GF-D8 (cell line): ENCODE results near the gene INPP4B.
"Not testable (repeated sequence)": the region's sequence is repeated elsewhere in the genome, so short reads cannot be mapped to it uniquely, and the experiment has no call there.

Experiments used
- DNase-seq: peaks from one replicate; lab custom pipeline; 2025; lab: John Stamatoyannopoulos, UW

Gene INPP4B

DNA sequence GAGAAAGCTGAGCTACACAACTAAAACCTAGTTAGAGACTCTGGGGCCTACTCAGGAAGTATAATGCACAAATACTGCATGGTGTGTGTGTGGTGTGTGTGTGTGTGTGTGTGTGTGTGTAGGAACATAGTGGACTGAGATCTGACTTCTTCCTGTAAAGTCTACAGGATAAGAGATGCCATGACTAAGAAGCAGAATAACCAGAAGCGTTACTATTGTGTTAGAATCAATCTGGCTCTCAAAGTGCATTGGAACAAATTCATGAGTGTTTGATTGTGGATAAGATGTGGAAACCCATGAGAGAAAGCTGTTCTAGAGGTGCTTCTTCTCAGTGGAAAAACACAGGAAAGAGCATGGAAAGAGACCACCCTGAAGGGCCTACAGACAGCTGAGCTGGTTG, 302.1 kb downstream of the INPP4B start:
- DNase-seq = no peak

- no peak for DNase-seq
Observed at GRCh38 chr4:142540483-142540804, 305.7 kb downstream of the INPP4B start.

DNA sequence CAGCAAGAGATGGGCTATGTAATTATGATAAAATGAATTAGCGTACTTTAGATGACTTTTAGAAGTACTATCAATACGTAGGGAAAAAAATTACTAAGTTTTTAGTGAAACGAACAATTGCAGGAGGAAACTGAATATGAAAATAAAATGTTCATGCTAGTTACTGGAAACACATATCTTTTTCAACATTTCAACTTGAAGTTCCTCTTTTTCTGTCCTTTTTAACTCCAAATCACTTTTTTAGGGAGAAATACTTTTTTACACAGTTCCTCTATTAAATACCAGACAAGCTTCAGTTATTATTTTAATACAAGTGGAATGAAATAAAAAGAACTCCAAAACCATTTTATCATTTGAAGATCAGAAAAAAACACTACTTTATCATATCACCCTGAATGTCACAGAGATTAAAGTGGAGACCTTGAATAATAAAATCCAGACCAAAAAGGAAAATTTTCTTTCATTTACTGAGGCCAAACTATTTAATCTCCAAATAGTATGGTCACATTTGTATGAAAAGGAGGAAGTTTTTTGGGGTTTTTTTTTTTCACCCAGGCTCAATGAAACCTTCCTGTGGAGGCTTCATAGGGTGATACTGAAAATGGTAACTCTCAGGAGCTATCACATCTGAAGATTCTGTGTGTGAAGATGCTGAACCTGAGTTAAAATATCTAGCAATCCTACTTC, 306.2 kb downstream of the INPP4B start:
- no peak for DNase-seq

DNA sequence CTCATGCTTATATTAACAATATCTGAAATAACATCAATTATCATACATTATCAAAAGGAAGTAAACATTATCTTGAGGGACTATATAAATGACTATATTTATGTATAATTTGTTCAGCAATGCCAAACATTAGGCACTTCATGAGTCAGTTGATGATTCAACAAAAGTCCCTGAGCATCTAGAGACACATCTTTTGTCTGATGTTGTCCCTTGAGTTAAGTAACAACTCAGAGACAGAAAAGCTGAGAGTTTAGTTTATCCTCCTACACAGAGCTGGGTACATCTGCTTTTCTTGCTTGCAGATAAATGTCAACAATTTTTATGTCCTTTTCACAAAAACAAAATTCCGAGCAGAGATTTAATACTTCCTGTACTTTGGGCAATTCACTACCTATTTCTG, 311.1 kb downstream of the INPP4B start:
- DNase-seq = no peak

DNA sequence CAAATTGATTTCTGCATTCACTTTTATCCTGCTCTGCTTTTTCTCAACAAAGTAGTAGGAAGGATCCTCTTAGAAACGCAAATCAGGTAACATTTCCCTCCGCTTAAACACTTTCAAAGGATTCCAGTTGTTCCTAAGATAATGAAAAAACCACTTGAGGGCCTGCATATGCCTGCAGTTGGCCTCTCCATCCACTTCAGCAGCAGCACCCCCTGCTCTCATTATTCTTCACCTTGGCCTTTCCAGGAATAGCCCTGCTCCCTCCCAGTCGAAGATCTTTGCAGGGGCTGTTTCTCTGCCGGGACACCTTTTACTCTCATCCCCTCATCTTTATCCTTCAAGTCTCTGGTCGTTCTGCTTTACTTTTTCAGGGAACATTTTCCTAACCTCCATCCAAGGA, 314.0 kb downstream of the INPP4B start:
- DNase-seq = no peak

- DNase-seq = no peak
Observed at GRCh38 chr4:142530728-142531127, 315.4 kb downstream of the INPP4B start.

- DNase-seq = no peak
Observed at GRCh38 chr4:142528433-142528832, 317.7 kb downstream of the INPP4B start.

DNA sequence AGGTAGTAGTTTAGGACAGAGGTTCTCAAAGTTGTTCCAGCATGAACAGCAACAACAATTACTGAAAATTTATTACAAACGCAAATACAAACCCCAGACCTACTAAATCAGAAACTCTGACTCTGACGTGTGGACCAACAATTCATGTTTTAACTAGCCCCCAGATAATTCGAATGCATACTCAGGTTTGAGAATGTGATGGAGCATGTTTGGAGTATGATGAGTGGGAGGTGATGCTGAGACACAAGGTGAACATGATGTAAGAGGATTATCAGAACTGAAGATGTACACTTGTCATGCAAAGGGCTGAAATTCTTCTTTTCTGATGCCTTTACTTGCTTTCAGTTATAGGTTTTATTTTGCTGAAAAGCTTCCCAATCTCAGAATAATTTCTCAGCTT, 323.0 kb downstream of the INPP4B start:
- DNase-seq = no peak

- no peak for DNase-seq
Observed at GRCh38 chr4:142519342-142519741, 326.8 kb downstream of the INPP4B start.

- DNase-seq = no peak
Observed at GRCh38 chr4:142516686-142517526, 329.2 kb downstream of the INPP4B start.

DNA sequence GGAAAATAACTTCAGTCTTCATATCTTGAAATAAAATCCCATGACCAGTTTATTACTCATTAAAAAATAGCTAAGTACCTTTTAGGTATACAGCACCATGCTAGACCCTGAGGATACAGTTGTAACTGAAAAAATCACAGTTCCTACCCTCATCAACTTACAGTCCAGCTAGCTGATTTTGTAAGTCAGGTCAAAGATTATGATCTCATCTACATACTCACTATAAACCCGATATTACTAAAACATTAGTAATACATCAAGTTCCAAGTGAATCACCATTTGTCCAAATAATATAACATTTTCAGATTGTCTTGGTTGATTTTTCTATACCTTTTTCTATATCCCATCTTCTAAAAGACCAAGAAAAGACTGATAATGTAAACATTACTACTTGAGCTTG, 333.9 kb downstream of the INPP4B start:
- DNase-seq = no peak

- no peak for DNase-seq
Observed at GRCh38 chr4:142509881-142510280, 336.2 kb downstream of the INPP4B start.

GRCh38 chr4:142509381-142509780, 336.7 kb downstream of the INPP4B start:
- DNase-seq = not testable (repeated sequence)

- no peak for DNase-seq
Observed at GRCh38 chr4:142500966-142501365, 345.1 kb downstream of the INPP4B start.

- no peak for DNase-seq
Observed at GRCh38 chr4:142497606-142498005, 348.5 kb downstream of the INPP4B start.

- no peak for DNase-seq
Observed at GRCh38 chr4:142493255-142494110, 352.6 kb downstream of the INPP4B start.

- peak; percentile 65 for DNase-seq
Observed at GRCh38 chr4:142485452-142485851, 360.6 kb downstream of the INPP4B start.

GRCh38 chr4:142480244-142480643, 365.9 kb downstream of the INPP4B start:
- no peak for DNase-seq

DNA sequence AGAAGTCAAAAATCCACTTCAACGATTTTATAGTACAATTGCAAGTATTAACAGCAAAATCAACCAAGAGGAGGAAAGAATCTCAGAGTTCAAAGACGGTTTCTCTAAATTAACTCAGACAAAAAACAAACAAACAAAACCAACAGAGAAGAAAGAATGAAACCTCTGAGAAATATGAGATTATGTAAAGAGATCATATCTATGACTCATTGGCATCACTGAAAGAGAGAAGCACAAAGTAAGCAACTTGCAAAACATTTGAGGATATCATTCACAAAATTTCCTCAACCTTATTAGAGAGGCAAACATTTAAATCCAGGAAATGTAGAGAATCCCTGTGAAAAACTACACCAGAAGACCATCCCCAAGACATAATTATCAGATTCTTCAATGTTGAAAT, 370.4 kb downstream of the INPP4B start:
- no peak for DNase-seq

DNA sequence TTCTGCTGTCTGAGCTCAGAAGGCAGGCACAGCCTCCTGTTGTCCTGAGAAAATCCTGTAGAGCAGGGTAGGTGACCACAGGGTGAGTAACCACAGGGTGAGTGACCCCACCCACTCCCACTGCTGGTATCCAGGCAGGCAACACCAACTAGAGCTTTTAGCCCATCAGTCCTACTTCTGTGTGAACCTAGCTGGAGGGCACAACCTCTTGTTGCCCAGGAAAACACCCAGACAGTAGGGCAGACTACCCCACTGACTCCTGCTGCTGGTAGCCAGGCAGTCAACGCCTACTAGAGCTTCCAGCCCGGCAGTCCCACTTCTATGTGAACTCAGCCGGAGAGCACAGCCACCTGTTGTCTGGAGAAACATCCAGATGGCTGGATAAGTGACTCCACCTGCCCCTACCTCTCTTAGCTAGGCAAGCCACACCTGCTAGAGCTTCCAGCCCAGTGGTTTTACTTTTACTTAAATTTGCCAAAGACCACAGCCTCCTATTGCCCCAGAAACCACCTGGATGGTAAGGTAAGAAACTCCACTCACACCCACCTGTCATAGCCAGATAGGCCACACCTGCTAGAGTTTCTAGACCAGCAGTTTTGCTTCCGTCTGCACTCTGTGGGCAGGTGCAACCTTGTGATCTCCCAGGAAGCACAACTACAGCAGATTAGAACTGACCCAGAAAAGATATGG, 371.6 kb downstream of the INPP4B start:
- no peak for DNase-seq

GRCh38 chr4:142473960-142474338, 372.2 kb downstream of the INPP4B start:
- DNase-seq = no peak
